ENCODE measurements around the gene KCP.

KCP gene

DNA sequence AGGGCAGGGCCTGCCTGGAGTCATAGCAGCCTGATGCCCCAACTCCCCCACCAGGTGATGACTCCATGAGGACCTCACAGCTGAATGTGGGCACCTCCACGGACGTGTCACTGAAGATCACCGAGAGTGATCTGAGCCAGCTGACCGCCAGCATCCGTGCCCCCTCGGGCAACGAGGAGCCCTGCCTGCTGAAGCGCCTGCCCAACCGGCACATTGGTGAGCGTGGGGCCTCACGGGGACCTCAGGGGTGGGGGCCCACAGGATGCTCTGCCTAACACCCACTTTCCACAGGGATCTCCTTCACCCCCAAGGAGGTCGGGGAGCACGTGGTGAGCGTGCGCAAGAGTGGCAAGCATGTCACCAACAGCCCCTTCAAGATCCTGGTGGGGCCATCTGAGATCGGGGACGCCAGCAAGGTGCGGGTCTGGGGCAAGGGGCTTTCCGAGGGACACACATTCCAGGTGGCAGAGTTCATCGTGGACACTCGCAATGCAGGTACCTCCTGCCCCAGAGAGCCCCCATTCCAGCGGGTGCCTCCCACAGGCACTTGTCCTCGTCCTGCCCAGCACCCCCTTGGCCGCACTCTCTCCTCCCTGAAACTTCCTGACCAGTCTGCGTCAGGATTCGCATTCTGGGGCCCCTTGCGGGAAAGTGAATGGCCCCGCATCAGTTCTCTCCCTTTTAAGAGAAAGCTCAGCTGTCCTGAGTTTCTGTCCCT is 57.8 kb downstream of the KCP start:
- no peak for DNase-seq

DNA sequence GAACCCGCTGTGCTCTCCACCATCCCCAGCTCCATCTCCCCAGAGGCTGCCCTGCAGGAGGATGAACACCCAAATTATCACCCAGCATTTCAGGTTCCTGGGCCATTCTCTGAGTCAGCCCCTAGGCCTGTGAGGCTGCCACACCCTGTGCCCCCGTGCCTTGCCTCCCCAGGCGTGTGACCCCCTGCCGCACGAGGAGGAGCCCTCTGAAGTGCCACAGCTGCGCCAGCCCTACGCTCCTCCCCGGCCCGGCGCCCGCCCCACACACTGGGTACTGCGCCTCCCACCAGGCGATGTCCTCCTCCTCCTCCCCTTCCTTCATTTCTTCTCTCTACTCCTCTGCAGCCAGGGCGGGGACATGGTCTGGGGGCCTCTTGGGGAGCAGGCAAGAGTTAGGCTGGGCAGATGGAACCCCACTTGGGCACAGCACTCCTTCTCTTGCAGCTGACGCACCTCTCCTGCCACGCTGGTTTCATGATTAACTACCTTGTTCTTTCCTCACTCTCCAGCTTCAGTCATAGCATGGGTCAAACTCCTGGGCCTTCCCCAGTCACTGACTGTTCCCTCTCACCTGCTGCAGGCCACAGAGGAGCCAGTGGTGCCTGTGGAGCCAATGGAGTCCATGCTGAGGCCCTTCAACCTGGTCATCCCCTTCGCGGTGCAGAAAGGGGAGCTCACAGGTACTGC is 60.6 kb downstream of the KCP start:
- no peak for DNase-seq

- no peak for DNase-seq
Measured at GRCh38 chr7:128849156-128849515, 61.4 kb downstream of the KCP start.

DNA sequence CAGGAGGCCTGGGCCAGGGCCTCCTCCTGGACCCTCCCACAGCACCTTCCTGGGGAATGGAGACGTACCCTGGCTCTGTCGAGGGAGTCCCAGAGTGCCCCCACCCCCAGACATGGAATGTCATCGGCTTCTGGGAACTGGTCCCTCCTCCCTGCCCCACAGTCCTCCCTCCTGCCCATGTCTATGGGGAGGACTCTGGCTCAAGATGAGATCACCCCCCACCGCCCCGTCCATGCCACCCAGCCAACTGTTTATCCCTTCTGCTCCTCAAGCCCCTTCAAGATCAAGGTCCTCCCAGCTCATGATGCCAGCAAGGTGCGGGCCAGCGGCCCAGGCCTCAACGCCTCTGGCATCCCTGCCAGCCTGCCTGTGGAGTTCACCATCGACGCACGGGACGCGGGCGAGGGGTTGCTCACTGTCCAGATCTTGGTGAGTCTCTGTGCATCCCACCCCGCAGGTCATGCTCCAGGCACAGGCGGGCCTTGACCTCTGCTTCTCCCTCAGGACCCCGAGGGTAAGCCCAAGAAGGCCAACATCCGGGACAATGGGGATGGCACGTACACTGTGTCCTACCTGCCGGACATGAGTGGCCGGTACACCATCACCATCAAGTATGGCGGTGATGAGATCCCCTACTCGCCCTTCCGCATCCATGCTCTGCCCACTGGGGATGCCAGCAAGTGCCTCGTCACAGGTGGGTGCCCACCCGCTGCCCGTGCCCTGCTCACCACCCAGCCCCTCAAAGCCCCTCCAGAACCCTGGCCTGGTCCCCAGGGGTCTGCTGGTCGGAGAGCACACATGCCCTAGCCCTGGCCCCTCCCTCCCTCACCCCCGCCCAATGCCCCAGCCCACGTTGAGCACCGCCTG is 62.0 kb downstream of the KCP start:
- no peak for DNase-seq

DNA sequence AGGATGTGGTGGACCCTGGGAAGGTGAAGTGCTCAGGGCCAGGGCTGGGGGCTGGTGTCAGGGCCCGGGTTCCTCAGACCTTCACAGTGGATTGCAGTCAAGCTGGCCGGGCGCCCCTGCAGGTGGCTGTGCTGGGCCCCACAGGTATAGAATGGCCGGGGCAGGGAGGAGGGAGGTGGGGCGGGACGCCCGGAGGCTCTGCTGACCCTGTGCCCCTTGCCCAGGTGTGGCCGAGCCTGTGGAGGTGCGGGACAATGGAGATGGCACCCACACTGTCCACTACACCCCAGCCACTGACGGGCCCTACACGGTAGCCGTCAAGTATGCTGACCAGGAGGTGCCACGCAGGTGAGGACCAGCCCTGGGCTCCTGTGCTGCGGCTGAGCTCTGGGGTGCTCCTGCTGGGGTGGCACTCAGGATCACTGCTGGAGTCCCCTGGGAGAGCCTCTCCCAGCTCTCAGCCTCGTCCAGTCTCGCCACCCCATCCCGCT is 62.7 kb downstream of the KCP start:
- no peak for DNase-seq

DNA sequence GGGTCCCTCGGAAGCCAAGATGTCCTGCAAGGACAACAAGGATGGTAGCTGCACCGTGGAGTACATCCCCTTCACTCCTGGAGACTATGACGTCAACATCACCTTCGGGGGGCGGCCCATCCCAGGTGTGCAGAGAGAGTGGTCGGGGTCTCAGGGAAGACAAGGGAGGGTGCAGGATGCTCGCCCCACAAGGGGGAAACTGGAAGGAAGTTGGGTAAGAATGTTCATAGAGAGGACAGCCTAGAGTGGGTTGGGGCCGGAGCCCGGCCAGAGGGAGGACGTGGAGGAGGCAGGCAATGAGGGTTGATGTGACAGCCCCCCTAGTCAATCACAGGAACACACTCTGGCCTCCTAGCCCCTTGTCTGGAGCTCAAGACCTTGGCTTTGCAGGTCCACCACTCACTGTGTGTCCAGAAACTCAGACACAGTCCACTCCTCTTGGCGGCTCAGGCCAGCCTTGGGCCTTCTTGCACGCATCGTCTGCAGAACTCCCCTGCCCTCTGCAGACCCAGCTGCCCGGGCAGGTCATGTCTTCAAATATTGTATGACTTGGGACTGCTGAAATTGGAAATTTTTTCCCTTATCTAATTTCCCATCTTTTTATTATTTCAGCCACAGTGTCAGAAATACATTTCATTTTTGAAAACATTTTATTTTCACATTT is 63.6 kb downstream of the KCP start:
- no peak for DNase-seq

GRCh38 chr7:128845987-128846386 is 64.5 kb downstream of the KCP start:
- no peak for DNase-seq

DNA sequence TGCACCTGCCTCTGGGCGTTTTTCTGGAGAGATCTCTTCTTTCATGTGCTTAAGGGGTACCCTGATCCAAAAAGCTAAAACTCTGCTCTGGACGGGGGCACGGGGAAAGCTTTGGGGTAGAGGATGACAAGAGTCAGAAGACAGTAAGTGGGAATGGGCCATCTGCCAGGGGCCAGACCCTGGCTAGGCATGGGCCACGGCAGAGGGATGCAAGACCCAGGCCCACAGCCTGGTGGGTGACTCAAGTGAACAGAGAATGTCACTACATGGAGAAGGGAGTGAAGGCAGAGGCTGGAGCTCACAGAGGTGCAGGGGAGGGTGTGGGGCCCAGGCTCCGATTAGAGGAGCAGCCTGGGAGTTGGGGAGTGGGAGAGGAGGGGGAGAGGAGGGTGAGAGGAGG is 65.0 kb downstream of the KCP start:
- no peak for DNase-seq

DNA sequence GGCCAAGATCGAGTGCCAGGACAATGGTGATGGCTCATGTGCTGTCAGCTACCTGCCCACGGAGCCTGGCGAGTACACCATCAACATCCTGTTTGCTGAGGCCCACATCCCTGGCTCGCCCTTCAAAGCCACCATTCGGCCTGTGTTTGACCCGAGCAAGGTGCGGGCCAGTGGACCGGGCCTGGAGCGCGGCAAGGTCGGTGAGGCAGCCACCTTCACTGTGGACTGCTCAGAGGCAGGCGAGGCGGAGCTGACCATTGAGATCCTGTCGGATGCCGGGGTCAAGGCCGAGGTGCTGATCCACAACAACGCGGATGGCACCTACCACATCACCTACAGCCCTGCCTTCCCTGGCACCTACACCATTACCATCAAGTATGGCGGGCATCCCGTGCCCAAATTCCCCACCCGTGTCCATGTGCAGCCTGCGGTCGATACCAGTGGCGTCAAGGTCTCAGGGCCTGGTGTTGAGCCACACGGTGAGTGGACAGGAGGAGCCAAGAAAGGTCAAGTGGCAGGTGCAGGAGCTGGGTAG is 65.7 kb downstream of the KCP start:
- DNase-seq, result no peak

- no peak for DNase-seq
Measured at GRCh38 chr7:128843938-128844621, 66.4 kb downstream of the KCP start.

DNA sequence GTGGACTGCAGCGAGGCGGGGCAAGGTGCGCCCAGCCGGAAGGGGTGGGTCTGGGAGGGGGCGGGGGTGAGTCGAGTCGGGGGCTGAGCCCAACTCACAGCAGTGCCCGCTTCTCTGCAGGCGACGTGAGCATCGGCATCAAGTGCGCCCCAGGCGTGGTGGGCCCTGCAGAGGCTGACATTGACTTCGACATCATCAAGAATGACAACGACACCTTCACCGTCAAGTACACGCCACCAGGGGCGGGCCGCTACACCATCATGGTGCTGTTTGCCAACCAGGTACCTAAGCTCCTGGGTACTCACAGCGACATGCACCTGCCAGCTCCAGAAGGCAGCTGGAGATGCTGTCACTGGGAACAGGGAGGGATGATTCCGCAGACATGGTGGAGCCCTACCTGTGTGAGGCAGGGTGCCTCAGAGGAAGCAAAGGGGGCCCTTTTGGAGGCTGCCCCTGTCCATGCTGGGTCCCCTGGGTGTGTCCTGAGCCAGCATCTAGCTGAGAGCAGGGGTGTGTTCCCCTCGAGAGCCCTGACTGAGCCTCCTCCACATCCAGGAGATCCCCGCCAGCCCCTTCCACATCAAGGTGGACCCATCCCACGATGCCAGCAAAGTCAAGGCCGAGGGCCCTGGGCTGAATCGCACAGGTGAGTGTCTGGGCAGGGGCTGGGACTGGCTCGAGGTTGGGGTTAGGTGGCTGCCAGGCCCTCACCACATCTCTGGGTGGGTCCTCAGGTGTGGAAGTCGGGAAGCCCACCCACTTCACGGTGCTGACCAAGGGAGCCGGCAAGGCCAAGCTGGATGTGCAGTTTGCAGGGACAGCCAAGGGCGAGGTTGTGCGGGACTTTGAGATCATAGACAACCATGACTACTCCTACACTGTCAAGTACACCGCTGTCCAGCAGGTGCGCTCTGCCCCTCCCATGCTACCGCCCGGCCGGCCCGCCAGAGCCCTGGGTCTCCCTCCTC is 67.6 kb downstream of the KCP start:
- no peak for DNase-seq

DNA sequence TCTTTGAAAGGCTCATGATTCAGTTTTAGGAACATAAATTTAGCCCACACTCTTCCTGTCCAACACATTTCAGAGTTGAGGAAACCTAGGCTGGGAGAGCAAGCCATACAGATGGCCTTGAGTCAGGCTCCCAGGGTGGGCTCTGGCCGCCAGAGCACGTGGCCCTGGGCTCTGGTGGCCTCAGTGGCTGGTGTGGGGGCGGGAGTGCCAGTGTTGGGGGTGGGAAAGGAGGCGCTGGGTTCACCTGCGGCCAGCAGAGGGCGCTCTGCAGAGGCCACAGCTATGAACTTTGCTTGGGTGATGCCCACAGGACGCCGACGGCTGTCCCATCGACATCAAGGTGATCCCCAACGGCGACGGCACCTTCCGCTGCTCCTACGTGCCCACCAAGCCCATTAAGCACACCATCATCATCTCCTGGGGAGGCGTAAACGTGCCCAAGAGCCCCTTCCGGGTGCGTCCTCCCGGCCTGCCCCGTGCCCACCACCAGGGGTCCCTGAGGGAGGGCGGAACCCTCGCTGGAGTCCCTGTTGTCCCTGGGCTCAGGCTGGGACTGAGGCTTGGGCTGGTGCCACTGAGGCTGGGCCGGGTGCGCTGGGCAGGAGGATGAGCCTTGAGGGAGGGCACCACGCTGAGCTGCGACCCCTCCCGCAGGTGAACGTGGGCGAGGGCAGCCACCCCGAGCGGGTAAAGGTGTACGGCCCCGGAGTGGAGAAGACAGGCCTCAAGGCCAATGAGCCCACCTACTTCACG is 68.4 kb downstream of the KCP start:
- peak in 1 of 2 donors; percentile 19 for DNase-seq

GRCh38 chr7:128841171-128841690 is 69.3 kb downstream of the KCP start:
- DNase-seq, result no peak

DNA sequence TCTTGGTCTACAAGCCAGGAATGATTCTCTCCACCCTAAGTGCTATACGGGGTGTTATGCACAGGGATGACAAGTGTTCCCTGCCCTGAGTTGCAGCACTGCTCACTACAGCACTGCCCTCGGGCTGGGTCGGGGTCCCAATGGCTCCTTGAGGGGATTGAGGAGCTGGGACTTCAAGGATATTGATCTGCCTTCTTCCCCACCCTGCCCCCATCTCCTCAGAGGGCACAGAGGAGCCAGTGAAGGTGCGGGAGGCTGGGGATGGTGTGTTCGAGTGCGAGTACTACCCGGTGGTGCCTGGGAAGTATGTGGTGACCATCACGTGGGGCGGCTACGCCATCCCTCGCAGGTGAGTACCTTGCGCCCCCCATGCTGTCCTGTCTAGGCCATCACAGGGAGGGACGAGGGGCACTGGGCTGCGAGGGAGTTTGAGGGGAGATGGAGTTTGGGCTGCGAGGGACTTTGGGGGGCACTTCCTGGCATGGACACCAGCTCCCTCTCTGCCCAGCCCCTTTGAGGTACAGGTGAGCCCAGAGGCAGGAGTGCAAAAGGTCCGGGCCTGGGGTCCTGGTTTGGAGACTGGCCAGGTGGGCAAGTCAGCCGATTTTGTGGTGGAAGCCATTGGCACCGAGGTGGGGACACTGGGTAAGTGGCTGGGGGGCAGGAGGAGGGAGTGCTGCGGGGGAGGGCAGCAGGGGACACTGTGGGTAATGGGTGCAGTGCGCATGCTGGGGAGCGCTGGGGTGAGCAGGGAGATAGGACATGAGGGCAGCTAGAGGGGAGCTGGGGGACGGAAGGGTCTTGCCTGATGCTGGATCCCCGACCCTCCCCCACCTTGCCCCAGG is 70.0 kb downstream of the KCP start:
- DNase-seq, result no peak

- DNase-seq, result no peak
Measured at GRCh38 chr7:128839751-128840177, 70.7 kb downstream of the KCP start.

DNA sequence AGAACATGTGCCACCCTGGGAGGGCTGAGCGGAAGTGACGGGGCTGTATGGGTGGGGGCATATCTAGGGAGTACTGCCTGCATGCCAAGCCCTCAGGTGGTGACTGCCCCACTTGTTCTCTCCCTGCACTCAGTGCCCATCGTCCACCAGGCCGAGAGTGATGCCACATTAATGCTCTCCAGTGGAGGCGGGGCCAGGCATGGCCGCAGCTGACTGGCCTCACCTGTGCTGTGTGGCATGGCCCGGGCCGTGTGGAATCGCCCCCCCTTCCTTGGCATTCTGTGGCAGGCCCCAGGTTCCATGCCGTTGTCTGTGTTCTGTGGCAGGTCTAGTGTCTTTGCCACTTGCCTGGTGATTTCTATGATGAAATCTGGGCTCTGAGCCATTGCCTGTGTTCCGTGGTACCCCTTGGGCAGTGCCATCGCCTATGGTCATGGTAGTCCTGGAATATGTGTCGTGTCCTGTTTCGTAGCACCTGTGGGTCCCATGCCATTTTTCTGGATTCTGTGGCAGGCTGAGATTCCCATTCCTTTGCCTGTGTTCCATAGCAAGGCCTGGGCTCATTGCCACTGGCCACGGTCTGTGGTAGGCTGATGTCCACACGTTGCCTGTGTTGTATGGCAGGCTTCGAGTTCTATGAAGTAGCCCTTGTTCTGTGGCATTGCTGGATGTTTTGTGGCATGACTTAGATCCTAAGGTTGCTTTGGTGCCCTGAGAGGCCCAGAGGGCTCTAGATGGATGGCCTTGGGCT is 71.4 kb downstream of the KCP start:
- no peak for DNase-seq

GRCh38 chr7:128838109-128838779 is 72.3 kb downstream of the KCP start:
- DNase-seq, result no peak

DNA sequence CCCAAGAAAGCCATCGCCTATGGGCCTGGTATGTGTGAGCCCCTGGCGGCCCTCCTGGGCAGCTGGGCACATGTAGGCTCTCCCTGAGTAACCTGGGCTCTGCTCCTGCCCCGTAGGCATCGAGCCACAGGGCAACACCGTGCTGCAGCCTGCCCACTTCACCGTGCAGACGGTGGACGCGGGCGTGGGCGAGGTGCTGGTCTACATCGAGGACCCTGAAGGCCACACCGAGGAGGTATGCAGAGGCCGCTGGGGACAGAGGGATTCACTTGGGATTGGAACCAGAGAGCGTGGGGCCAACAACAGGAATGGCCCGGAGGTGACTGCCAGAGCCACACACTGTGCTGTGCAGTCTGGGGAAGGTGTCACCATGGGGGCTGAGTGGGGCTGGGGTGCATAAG is 73.0 kb downstream of the KCP start:
- no peak for DNase-seq
